Glutamatergic neuron (in vitro differentiated cells): ENCODE data around the gene TTC39C. TPM values are rescaled to one million over a fixed set of nuclear protein-coding genes. Genes with fewer than 3 reads are reported as not detected.
A peak's percentile ranks its signal among the peaks of the same experiment; 100 is the strongest.

ENCODE experiments used
- DNase-seq: peaks from one replicate; pipeline ENCODE4 v3.0.0; 2022
- H3K27ac Mint-ChIP-seq: one replicate; pipeline ENCODE4 v1.8.0; 2020; ENCODE audit warnings: mild to moderate bottlenecking, mixed read lengths, inconsistent platforms; ENCODE audit not compliant: unreplicated experiment
- H3K27me3 Mint-ChIP-seq: one replicate; pipeline ENCODE4 v1.8.0; 2020; ENCODE audit warnings: mild to moderate bottlenecking, moderate library complexity, mixed read lengths, inconsistent platforms; ENCODE audit not compliant: unreplicated experiment
- H3K36me3 Mint-ChIP-seq: one replicate; pipeline ENCODE4 v1.8.0; 2020; ENCODE audit warnings: mild to moderate bottlenecking, mixed read lengths, inconsistent platforms; ENCODE audit not compliant: unreplicated experiment
- H3K4me1 Mint-ChIP-seq: one replicate; pipeline ENCODE4 v1.8.0; 2020; ENCODE audit warnings: mild to moderate bottlenecking, low read depth, mixed read lengths, inconsistent platforms; ENCODE audit not compliant: unreplicated experiment
- H3K4me3 Mint-ChIP-seq: one replicate; pipeline ENCODE4 v1.8.0; 2020; ENCODE audit warnings: mild to moderate bottlenecking, mixed read lengths, inconsistent platforms; ENCODE audit not compliant: unreplicated experiment
- H3K9me3 Mint-ChIP-seq: one replicate; pipeline ENCODE4 v1.8.0; 2020; ENCODE audit warnings: mild to moderate bottlenecking, moderate library complexity, mixed read lengths, inconsistent platforms; ENCODE audit not compliant: unreplicated experiment
- CTCF ChIP-seq: fragments of 200-600 bp; sonication (generic); IDR thresholded peaks from one replicate; pipeline ENCODE4 v1.5.0; 2021; ENCODE audit not compliant: partially characterized antibody, unreplicated experiment
- total RNA-seq: library from RNA; stranded (reverse); fragmentation: NEBNext Ultra II Directional; extraction: Animal tissue kit (Norgen Biotek cat#: 25700); gene quantifications from one replicate; pipeline ENCODE4 v1.2.1, GENCODE V29; 2021; ENCODE audit not compliant: unreplicated experiment

Gene TTC39C
- total RNA-seq, 1 donor from 2014 or later, result 29.2 TPM

DNA sequence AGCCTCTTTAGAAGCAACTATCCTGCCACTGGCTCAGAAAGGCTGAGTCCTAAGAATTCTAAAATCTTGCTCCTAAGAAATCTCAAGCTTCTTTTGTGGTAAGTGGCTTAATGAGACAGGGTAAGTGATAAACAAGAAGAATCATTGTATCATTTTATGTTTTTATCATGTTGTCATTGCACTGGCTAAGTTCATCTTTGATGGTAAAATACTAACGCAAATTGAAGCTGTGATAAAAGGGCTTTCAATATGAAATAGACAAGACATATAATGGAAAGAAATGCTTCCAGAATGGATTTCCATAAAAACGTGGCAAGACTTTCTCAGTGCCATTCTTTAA, 21.6 kb upstream of the TTC39C start:
- Mint-ChIP-seq H3K4me3 (no peak overlapping the region), H3K9me3 (no peaks in the 10 kb centered on the region), H3K27ac (no peak overlapping the region), H3K4me1 (peaks cover 18% of the 10 kb centered on the region), H3K36me3 (no peaks in the 10 kb centered on the region), H3K27me3 (no peaks in the 10 kb centered on the region)
- no peak for TF ChIP-seq CTCF
- DNase-seq, result no peak

DNA sequence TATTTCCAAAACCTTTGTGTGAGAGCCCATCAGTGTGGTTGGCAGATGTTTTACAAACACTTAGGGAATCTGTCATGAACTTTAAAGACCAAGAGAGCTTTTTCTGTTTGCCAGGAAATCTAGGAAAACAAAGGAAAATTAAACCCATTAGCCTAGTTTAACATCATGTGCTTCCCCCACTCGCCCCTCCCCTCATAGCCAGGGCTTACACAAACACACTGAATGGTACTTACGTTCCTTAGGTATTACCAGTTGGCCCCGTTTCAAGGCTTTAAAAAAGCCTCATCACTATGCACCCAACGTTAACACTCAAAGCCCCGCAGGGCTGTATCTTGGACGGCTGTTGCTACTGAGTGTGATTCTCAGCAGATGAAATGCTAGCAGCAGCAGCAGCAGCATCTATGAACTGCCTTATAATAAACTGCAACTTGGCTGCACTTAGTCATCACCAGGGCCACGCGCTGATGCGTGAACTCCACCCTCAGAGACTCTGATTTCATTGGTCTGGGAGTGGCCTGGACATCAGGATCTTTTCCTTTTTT, 20.1 kb upstream of the TTC39C start:
- no peak for TF ChIP-seq CTCF
- Mint-ChIP-seq H3K27me3 (no peaks in the 10 kb centered on the region), H3K36me3 (no peaks in the 10 kb centered on the region), H3K9me3 (no peaks in the 10 kb centered on the region), H3K4me1 (peaks cover 19% of the 10 kb centered on the region), H3K27ac (peak overlapping the region; percentile 83), H3K4me3 (peak overlapping the region; percentile 13)
- no peak for DNase-seq

GRCh38 chr18:23995180-23995579, 19.4 kb upstream of the TTC39C start:
- H3K36me3 Mint-ChIP-seq, result no peaks in the 10 kb centered on the region
- TF ChIP-seq CTCF, result no peak
- peaks cover 19% of the 10 kb centered on the region for H3K4me1 Mint-ChIP-seq
- no peak overlapping the region for H3K27ac Mint-ChIP-seq
- H3K4me3 Mint-ChIP-seq, result no peak overlapping the region
- H3K27me3 Mint-ChIP-seq, result no peaks in the 10 kb centered on the region
- no peaks in the 10 kb centered on the region for H3K9me3 Mint-ChIP-seq
- DNase-seq, result no peak

GRCh38 chr18:23998018-23998417, 16.5 kb upstream of the TTC39C start:
- Mint-ChIP-seq H3K36me3 (no peaks in the 10 kb centered on the region), H3K27ac (no peak overlapping the region), H3K4me3 (no peak overlapping the region), H3K9me3 (peaks cover 2% of the 10 kb centered on the region), H3K27me3 (no peaks in the 10 kb centered on the region), H3K4me1 (peaks cover 13% of the 10 kb centered on the region)
- no peak for TF ChIP-seq CTCF
- no peak for DNase-seq

DNA sequence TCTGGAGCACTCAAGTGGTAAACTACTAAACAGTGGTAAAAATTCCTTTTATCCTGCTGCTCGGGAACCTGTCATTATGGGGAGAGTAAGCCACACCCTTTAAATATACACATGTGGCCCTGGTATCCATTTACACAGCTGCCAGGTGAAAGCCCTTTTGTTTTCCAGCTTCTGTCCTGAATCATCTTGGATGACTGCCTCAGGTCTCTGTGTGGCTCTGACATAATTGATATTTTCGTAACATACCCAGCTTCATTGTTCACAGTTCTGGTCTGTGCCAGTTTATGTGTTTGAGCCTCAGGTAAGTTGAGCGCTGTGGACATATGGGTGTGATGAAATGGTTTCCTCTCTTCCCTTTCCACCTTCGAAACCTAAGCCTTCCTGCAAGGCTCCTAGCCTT, 15.7 kb upstream of the TTC39C start:
- no peak overlapping the region for H3K27ac Mint-ChIP-seq
- no peaks in the 10 kb centered on the region for H3K36me3 Mint-ChIP-seq
- no peaks in the 10 kb centered on the region for H3K27me3 Mint-ChIP-seq
- no peak overlapping the region for H3K4me3 Mint-ChIP-seq
- DNase-seq, result no peak
- no peak for TF ChIP-seq CTCF
- H3K4me1 Mint-ChIP-seq, result peaks cover 10% of the 10 kb centered on the region
- peaks cover 2% of the 10 kb centered on the region for H3K9me3 Mint-ChIP-seq
